Memory B cell (primary cell): ENCODE results near the gene LTBP1.

Experiments
- ATAC-seq: fragments of 150-1000 bp; cut with Tn5 transposase; 2 replicates; pipeline ENCODE4 v1.10.0; 2021; ENCODE audit warnings: low read depth, mild to moderate bottlenecking, moderate library complexity
- DNase-seq, 2 donors: peaks; one replicate each; pipeline ENCODE4 v3.0.0; 2022; ENCODE audit warnings: low spot score in 2 of 2
- H3K27ac Mint-ChIP-seq: one replicate; pipeline ENCODE4 v1.8.0; 2022; ENCODE audit warnings: mild to moderate bottlenecking, moderate library complexity, mixed read lengths
- H3K27me3 Mint-ChIP-seq: one replicate; pipeline ENCODE4 v1.8.0; 2022; ENCODE audit warnings: mixed read lengths
- H3K36me3 Mint-ChIP-seq: one replicate; pipeline ENCODE4 v1.8.0; 2022; ENCODE audit warnings: mild to moderate bottlenecking, mixed read lengths
- H3K4me1 Mint-ChIP-seq: one replicate; pipeline ENCODE4 v1.8.0; 2022; ENCODE audit warnings: mixed read lengths
- H3K4me3 Mint-ChIP-seq: one replicate; pipeline ENCODE4 v1.8.0; 2022; ENCODE audit warnings: mild to moderate bottlenecking, moderate library complexity, mixed read lengths
- H3K9me3 Mint-ChIP-seq: one replicate; pipeline ENCODE4 v1.8.0; 2022; ENCODE audit warnings: mixed read lengths

Gene LTBP1

GRCh38 chr2:33314541-33314940 is 367.8 kb downstream of the LTBP1 start:
- no peaks in the 10 kb centered on the region for H3K36me3 Mint-ChIP-seq
- H3K27me3 Mint-ChIP-seq, result peaks cover 11% of the 10 kb centered on the region
- H3K4me1 Mint-ChIP-seq, result no peaks in the 10 kb centered on the region
- H3K9me3 Mint-ChIP-seq, result no peaks in the 10 kb centered on the region
- H3K27ac Mint-ChIP-seq, result no peak overlapping the region
- no peak overlapping the region for H3K4me3 Mint-ChIP-seq
- DNase-seq (no peak), ATAC-seq (no peak)

DNA sequence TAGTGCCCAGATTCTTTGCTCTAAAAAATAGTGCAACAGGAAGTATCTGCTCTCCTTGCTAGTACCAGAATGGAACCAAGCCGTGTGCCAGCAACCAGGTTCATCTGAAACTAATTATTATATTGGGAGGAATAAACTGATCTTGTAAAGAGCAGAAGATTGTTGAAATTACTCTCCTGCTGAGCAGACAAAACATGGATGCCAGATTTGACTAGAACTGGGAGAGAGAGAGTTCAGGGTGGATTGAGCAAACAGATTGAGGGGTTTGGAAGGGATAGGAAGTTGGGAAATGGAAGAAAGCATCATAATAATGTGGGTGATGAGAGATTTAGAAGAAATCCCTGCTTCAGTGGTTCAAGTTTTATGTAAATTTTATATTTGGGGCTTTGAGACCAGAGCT is 369.6 kb downstream of the LTBP1 start:
- Mint-ChIP-seq H3K36me3 (no peaks in the 10 kb centered on the region), H3K27ac (no peak overlapping the region), H3K4me1 (peaks cover 2% of the 10 kb centered on the region), H3K9me3 (no peaks in the 10 kb centered on the region), H3K27me3 (peaks cover 8% of the 10 kb centered on the region), H3K4me3 (no peak overlapping the region)
- ATAC-seq (no peak), DNase-seq (no peak)

DNA sequence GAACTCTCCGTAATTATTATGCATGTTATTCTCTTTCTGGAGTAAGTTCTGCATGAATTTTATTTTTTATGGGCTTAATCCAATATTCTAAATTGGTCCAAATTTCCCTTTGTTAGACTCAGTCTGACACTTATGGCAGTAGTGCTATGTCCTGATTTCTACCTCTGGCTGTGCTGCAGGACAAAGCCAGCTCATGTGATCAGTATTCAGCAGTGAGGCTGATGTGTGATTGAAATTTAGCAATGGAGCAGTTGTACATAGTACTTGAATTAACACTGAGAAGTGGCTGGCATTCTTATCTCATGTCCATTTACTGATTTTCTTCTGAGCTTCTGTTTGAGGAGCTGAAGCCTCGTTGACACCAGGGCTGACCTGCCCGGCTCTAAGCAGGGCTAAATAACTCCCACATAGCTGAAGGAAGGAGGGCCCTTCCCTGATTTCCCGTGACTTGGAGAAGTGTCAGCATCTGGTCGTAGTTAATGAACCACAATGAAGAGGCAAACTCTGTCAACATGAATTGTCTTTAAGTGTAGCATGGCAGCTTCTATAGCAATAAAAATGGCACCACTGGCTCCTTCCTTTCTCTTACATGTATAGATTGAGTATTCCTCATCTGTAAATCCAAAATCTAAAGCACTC is 370.7 kb downstream of the LTBP1 start:
- no peaks in the 10 kb centered on the region for H3K36me3 Mint-ChIP-seq
- no peak for ATAC-seq
- H3K27ac Mint-ChIP-seq, result no peak overlapping the region
- no peaks in the 10 kb centered on the region for H3K9me3 Mint-ChIP-seq
- peaks cover 10% of the 10 kb centered on the region for H3K4me1 Mint-ChIP-seq
- H3K27me3 Mint-ChIP-seq, result peaks cover 8% of the 10 kb centered on the region
- DNase-seq, result no peak
- H3K4me3 Mint-ChIP-seq, result no peak overlapping the region

DNA sequence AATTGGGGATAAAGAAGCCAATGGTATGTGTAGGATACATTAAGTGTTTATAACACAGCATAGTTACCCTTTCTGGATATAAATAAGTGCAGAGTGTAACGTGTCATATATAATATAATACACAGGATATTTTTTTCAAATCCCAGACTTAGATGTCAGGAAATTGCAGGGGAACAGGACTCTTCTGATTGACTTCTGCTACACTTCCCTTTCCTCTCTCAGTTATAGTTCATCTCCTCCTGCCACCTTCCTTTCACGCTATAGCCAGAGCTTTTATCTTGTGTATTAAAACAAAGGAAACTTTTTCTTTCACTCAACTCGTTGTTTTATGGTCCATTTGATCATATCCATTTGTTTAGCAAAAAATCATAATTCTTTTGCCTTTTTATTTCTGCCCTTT is 371.7 kb downstream of the LTBP1 start:
- Mint-ChIP-seq H3K36me3 (no peaks in the 10 kb centered on the region), H3K27me3 (peaks cover 6% of the 10 kb centered on the region), H3K9me3 (no peaks in the 10 kb centered on the region), H3K4me3 (no peak overlapping the region), H3K27ac (no peak overlapping the region), H3K4me1 (peaks cover 13% of the 10 kb centered on the region)
- DNase-seq (no peak), ATAC-seq (no peak)

DNA sequence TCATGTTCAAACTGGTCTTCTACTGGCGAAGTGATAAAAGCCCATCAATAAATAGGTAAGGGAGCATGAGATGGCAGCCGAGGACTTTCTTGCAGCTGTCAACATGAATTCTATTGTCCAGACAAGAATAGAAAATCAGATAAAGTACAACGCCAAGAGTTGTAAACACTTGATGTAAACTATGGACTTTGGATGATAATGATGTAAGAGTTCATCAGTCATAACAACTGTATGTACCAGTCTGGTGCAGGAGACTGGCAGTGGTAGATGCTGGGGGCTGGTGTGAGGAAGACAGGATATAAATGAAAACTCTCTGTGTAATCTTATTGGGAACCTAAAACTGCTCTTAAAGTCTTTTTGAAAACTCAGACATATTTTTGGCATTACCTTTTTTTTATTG is 373.8 kb downstream of the LTBP1 start:
- DNase-seq (no peak), ATAC-seq (no peak)
- Mint-ChIP-seq H3K27me3 (peaks cover 5% of the 10 kb centered on the region), H3K4me3 (no peak overlapping the region), H3K27ac (no peak overlapping the region), H3K36me3 (no peaks in the 10 kb centered on the region), H3K4me1 (peaks cover 13% of the 10 kb centered on the region), H3K9me3 (no peaks in the 10 kb centered on the region)

DNA sequence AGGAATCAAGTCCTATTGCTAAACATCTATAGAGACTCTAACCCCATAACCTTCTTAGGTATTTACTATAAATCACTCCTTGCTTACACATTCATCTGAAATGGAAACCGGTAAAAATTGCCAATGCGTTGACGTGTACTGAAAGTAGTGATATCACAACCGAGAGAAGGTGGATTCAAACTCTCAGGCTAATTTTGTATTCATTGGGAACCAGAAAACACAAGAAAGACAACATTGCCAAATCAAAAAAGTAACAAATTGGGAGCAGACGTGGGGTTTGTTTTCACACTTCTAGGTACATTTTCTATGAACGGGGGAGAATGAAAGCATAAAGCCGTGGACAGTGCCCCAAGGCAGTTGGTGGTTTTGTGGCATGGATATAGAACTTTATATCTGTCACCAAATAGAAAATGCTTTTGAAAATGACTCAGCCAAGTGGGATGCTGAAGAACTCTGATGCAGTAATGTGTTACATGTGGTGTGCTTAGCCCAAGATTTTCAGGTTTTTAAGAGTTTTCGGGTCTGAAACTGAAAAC is 374.6 kb downstream of the LTBP1 start:
- ATAC-seq (no peak), DNase-seq (no peak)
- Mint-ChIP-seq H3K4me1 (peaks cover 13% of the 10 kb centered on the region), H3K27ac (no peak overlapping the region), H3K9me3 (no peaks in the 10 kb centered on the region), H3K36me3 (no peaks in the 10 kb centered on the region), H3K27me3 (peaks cover 4% of the 10 kb centered on the region), H3K4me3 (peak overlapping the region; percentile 35)

DNA sequence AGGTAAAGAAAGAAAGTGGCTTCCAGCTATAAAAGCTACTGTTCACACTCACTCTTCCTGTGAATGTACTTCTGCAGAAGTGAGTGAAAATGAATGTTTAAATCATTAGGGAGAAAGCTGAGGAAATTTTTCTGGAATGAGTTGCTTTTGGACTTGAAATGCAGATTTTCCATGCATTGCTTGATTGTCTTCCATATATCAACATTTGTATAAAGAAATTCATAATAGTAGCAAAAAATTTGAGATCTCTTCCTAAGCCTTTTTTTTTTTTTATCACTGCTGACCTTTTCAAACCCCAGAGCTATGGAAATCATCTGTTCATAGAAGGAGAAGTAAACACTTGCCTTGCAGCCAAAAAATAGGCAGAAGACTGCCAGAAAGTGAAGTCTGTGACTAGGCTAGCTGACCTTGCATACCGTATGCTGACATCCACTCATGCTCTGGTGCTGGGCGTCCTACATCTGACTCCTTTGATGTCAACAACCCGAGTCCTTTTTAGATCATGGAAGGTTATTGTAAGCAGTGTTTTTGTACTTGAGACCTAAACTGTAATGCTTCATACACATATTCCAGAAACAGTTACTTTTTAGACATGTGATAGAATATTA is 375.2 kb downstream of the LTBP1 start:
- Mint-ChIP-seq H3K27ac (no peak overlapping the region), H3K27me3 (peaks cover 3% of the 10 kb centered on the region), H3K9me3 (no peaks in the 10 kb centered on the region), H3K4me1 (peaks cover 13% of the 10 kb centered on the region), H3K36me3 (no peaks in the 10 kb centered on the region), H3K4me3 (no peak overlapping the region)
- ATAC-seq, result no peak
- DNase-seq, result no peak

- Mint-ChIP-seq H3K27ac (no peak overlapping the region), H3K4me3 (peak overlapping the region; percentile 27), H3K27me3 (peaks cover 1% of the 10 kb centered on the region), H3K9me3 (no peaks in the 10 kb centered on the region), H3K36me3 (no peaks in the 10 kb centered on the region), H3K4me1 (peaks cover 13% of the 10 kb centered on the region)
- DNase-seq, result no peak
- ATAC-seq, result peak; percentile 56
These were observed 375.9 kb downstream of the LTBP1 start for GRCh38 chr2:33322612-33323011.

DNA sequence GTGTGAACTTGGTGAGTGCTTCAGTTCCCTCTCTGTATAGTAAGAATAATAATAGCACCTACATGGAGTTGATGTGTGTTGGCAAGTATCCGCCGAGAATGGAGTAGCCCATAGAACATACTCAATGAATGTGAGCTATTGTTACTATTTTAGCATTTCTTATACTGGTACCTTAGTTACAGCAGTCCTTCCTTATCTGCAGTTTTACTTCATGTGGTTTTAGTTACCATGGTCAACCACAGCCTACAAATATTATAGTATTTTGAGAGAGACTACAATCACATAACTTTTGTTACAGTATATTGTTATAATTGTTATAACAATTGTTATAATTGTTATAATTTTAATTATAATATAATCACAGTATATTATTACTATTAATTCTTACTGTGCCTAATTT is 377.2 kb downstream of the LTBP1 start:
- DNase-seq, result no peak
- no peak for ATAC-seq
- Mint-ChIP-seq H3K9me3 (no peaks in the 10 kb centered on the region), H3K27me3 (peaks cover 4% of the 10 kb centered on the region), H3K36me3 (no peaks in the 10 kb centered on the region), H3K27ac (no peak overlapping the region), H3K4me1 (peaks cover 13% of the 10 kb centered on the region), H3K4me3 (no peak overlapping the region)

DNA sequence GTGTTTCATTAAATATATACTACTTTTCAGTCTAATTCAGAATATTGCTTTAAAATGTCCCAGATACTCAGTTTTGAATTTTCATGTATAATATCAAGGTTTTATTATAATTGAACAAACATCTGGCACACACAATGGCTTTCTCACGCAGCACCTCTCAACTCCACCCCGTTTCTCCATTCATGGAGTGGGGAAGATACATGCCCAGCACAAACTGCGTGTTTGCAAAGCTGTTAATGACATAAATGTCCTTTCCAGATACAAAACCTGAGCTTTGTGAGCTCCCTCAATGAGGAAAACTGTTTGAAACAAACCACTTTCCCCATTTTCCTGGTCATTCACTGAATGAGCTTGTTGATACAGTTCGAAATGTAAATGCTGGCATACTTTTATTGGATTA is 379.3 kb downstream of the LTBP1 start:
- H3K27ac Mint-ChIP-seq, result no peak overlapping the region
- no peak for DNase-seq
- no peak overlapping the region for H3K4me3 Mint-ChIP-seq
- peaks cover 13% of the 10 kb centered on the region for H3K4me1 Mint-ChIP-seq
- no peak for ATAC-seq
- no peaks in the 10 kb centered on the region for H3K9me3 Mint-ChIP-seq
- H3K36me3 Mint-ChIP-seq, result no peaks in the 10 kb centered on the region
- H3K27me3 Mint-ChIP-seq, result peaks cover 4% of the 10 kb centered on the region

- Mint-ChIP-seq H3K4me3 (no peak overlapping the region), H3K27ac (no peak overlapping the region), H3K27me3 (peaks cover 2% of the 10 kb centered on the region), H3K4me1 (peaks cover 6% of the 10 kb centered on the region), H3K9me3 (no peaks in the 10 kb centered on the region), H3K36me3 (no peaks in the 10 kb centered on the region)
- DNase-seq (no peak), ATAC-seq (no peak)
These were observed 386.7 kb downstream of the LTBP1 start for GRCh38 chr2:33333433-33333832.

DNA sequence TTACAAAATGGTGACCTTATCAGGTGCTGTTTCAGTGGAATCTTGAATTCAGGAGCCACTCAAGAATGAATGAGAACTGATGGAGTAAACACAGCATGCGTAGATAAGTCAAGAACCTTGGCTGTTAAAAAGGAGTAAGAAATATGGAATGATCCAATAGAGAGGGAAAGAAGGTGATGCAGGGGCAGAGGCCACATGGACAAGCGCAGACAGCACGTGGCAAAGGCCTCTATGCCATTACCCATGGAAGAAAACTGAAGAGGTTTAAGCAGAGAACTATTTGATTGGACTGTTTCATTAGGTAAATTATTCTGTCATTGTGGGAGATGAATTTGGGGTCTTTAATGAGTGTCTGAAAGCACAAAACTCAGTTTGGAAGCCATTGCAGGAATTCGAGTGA is 387.3 kb downstream of the LTBP1 start:
- no peak overlapping the region for H3K27ac Mint-ChIP-seq

DNA sequence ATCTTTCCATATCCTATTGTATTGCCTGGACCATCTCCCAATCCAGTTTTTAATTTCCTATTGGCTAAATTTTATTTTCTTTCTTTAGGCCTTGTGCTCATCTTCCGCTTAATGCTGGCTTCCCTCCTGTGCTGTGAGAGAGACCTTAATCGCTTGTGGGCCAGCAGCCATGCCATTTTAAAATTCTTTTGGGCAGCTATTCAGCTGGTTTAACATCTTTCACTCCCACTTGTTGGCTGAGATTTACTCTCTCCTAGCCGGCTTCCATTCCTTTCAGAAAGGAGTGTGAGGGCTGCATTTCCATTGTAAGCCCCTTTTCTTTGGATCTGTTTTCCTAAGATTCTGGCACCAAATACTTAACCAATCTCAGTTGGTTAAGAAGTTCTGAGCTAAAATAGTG is 388.8 kb downstream of the LTBP1 start:
- ATAC-seq (no peak), DNase-seq (no peak)
- no peak overlapping the region for H3K4me3 Mint-ChIP-seq
- no peaks in the 10 kb centered on the region for H3K36me3 Mint-ChIP-seq
- peaks cover 6% of the 10 kb centered on the region for H3K4me1 Mint-ChIP-seq
- no peak overlapping the region for H3K27ac Mint-ChIP-seq
- no peaks in the 10 kb centered on the region for H3K9me3 Mint-ChIP-seq
- H3K27me3 Mint-ChIP-seq, result peaks cover 6% of the 10 kb centered on the region

More for the DNA sequence above, 387.3 kb downstream of the LTBP1 start:
- Mint-ChIP-seq H3K27me3 (peaks cover 6% of the 10 kb centered on the region), H3K9me3 (no peaks in the 10 kb centered on the region), H3K36me3 (no peaks in the 10 kb centered on the region), H3K4me1 (peaks cover 6% of the 10 kb centered on the region), H3K4me3 (no peak overlapping the region)
- DNase-seq (no peak), ATAC-seq (no peak)

- peaks cover 6% of the 10 kb centered on the region for H3K27me3 Mint-ChIP-seq
- peak overlapping the region; percentile 71 for H3K4me3 Mint-ChIP-seq
- peaks cover 6% of the 10 kb centered on the region for H3K4me1 Mint-ChIP-seq
- peak overlapping the region; percentile 28 for H3K27ac Mint-ChIP-seq
- H3K36me3 Mint-ChIP-seq, result no peaks in the 10 kb centered on the region
- H3K9me3 Mint-ChIP-seq, result no peaks in the 10 kb centered on the region
- no peak for DNase-seq
- ATAC-seq, result peak; percentile 85
These were observed 389.4 kb downstream of the LTBP1 start for GRCh38 chr2:33336036-33336625.
